LHCN-M2 (cell line): ENCODE measurements around the gene CCDC88C. TPM values are rescaled to one million over a fixed set of nuclear protein-coding genes. Genes with fewer than 3 reads are reported as not detected.

Source experiments
- DNase-seq: peaks from one replicate; pipeline ENCODE4 v3.0.0-alpha.2; 2012; ENCODE audit warnings: low read depth
- total RNA-seq: library from RNA; depleted of rRNA; stranded (reverse); fragments of >200 nt; gene quantifications from 2 replicates; pipeline ENCODE4 v1.2.3, GENCODE V29; 2014

The CCDC88C gene
- total RNA-seq, 1 experiment from 2014 or later: 0.06 TPM

DNA sequence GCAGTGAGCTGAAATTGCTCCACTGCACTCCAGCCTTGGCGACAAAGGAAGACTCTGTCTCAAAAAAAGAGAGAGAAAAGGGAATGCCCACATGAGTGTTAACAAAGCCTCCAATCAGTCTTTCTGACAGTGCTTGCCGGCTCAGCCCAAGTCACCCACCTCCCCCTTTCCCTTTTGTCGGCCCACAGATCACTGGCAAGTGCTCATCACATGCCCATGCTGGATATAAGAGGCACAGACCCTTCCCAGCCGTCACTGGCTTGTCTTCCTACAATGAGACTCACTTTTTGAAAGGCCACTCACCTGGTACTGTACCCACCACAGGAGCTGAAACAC lies 70.8 kb downstream of the CCDC88C start:
- DNase-seq: no peak

DNA sequence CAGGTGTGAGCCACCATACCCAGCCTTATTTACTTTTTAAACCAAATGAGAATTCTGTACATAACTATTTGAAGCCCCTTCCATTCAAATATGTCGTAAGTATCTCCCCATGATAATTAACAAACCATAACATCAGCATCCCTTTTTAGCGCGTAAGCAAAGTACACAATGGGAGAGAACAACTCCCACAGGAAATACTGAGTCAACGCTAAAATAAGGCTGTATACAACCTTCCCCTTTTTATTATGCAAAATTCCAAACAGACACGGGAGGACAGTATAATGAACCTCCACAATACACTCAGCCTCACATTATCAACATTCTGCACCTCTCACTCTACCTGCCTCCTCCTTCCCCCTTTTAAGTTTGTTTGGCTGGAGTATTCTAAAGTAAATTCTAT lies 73.5 kb downstream of the CCDC88C start:
- DNase-seq: no peak

DNA sequence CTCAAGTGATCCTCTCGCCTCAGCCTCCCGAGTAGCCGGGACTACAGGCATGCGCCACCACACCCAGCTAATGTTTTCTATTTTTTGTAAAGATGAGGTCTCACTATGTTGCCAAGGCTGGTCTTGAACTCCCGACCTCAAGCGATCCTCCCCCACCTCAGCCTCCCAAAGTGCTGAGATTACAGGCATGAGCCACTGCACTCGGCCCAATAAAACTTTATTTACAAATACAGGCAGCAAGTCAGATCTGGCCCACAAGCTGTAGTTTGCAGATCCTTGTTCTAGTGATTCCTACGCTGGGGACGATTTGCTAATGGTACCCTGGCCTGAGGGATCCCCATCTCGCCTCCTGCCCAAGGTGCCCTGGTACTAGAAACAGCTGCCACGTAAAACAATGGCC lies 74.6 kb downstream of the CCDC88C start:
- no peak for DNase-seq

DNA sequence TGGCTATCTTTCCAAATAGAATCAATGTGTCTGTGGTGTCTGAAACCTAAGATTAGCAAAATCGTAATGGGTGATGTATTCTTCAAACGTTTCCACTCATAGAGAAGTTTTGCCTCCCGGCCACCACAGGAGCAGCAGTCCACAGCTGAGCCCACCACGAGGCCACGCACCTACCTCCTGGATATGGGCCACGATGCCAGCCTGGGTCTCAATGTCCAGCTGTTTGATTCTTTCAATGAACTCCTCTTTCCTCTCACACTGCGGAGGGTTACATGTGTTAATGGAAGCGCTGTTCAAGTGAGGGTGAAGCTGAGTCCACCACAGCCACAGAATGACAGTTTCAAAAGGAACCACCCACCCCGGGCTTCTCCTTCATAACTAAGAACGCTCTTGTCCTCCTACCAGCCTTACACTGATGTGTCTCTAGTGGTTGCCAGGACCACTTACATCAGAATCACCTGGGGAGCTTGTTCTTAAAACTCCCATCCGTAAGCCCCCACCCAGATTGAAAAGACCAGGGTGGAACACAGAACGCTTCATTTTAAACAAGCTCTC lies 75.3 kb downstream of the CCDC88C start:
- no peak for DNase-seq

DNA sequence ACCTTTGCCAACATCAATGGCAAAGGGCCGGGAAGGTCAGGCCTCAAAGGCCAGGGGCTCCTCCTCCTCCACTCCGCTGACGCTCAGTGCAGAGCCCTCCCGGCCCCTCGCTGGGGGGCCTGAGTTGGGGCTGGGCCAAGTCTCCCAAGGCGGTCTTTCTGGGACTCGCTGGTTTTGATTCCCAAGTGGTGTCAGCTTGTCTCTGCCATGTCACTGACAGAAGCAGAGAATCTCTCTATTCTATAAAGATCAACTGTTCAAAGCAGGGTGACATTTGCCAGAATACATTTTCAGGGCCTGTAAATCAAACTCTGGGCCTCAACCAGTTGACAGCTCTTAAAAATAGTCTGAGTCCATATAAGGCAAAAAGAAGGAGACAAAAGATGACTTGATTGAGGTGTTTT lies 75.9 kb downstream of the CCDC88C start:
- DNase-seq: no peak

DNA sequence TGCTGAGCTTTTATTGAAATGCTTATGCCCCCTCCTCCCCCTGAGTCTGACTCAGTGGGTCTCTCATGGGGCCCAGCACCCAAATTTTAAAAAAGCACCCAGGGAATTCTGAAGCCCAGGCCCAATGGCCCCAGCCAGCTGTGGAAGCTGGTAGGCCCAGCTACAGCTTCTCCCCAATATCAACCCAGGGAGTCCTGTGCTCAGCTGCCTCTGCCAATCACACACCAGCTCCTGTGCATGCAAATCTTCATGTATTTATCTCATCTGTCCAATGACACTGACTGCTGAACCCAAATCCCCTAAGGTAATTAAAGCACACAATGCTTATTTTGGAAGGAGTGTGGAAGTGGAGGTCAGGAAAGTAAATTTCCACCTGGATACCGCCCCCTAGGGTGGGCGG lies 76.3 kb downstream of the CCDC88C start:
- peak; percentile 70 for DNase-seq

DNA sequence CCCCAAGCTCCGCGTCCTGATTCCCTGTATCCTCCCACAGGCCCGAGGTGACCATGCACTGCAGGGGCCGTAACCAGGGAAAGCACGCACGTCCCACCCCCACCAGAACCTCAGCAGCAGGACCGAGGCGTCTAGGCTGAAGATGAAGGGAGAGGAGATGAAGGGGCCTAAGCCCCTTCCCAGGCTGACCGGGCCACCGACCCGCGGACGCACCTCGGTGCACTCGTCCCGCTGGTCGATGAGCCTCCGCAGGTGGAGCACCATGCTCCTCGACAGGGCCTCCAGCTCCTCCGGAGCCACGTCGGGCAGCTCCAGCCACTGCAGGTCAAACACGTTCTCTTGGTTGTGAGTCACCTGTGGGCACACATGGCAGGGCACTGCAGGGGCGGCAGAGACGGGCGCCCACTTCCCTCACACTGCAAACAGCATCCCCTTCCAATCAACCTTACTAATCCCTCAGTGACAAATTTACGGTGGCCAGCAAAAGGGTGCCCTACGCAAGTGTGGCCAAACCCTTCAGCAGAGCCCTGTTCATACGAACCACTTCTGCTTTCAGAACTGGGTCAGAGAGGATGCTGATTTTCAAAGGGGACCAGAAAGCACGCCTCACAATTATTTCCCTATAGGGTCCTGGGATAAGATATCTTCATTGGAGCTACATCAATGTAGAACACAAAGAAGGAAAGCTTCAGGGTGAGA lies 77.8 kb downstream of the CCDC88C start:
- DNase-seq: no peak

DNA sequence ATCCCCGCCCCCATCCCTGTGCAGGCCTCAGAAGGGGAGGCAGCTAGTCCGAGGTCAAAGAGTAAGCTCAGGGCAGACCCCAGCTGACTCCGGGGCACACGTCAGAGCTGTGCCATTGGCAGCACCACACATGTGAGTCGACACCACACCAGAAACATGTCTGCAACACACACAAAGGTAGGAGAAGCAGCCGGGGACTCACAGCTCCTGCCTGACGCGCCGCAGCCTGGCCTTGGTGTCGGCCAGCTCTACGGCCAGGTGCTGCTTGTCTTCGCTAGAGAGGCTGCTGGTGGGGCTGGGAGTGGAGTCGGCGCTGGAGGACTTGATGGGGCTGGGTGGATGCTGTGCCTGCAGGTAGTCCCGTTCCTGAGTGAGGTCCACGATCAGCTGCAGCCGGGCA lies 78.5 kb downstream of the CCDC88C start:
- DNase-seq: no peak

DNA sequence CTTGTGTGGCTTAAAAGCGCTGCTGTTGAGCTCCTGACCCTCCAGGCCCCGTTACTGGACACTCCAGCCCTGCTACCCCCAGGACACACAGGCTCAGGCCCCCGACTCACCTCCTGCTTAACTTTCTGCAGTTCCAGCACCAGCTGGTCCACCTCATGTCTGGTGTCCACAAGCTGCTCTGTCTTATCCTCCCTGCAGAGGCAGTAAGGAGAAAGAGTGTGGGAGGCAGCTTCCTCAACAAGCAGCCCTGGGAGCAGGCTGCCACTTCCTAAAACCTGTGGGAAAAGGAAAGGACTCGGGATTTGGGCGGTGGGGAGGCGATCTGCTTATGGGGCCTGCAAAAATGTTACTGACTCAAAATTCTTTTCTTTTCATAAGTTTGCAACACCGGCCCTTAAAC lies 79.2 kb downstream of the CCDC88C start:
- DNase-seq: no peak

DNA sequence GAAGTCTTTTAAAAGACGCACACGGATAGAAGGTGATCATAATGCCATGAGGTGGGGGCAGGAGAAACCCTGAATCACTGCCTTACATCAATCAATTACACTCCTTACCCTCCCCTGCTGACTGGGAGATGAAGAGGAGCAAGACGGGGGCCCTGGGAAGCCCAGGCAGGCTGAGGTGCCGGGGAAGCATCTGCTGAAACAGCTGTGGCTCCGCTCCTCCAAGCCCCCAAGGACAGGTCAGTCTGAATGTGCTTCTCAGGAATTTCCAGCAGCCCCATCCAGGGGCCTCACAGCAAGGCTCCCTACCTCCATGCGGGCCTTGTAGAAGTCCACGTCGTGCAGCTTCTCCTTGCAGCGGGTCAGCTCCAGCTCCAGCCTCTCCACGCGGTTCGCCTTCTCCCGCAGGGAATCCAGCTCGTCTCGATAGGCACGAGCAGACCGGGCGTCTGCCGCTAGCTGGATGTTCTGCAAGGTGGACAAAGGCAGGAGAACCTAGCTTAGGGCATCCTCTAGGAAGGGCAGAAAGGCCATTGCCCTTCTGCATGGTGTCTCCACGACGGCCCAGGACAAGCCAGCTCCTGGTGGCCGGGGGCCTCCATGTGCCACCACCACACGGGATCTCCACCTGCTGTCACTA lies 79.8 kb downstream of the CCDC88C start:
- no peak for DNase-seq

DNA sequence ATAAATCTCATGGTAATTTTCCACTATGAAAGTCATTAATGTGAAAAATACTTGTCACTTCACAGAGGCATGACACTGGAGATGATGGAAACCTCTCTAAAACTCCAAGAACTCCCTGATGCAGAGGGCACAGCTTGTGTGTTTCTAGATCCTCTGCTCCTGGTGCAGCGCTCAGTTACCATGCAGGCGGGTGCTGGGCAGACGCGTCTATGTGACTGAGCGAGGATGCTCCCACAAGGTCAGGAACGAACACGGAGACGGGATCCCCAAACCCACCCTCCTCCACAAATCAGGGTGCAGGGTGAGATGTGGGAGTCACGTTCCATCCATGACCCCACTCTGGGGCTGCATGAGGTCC lies 81.5 kb downstream of the CCDC88C start:
- DNase-seq: no peak

DNA sequence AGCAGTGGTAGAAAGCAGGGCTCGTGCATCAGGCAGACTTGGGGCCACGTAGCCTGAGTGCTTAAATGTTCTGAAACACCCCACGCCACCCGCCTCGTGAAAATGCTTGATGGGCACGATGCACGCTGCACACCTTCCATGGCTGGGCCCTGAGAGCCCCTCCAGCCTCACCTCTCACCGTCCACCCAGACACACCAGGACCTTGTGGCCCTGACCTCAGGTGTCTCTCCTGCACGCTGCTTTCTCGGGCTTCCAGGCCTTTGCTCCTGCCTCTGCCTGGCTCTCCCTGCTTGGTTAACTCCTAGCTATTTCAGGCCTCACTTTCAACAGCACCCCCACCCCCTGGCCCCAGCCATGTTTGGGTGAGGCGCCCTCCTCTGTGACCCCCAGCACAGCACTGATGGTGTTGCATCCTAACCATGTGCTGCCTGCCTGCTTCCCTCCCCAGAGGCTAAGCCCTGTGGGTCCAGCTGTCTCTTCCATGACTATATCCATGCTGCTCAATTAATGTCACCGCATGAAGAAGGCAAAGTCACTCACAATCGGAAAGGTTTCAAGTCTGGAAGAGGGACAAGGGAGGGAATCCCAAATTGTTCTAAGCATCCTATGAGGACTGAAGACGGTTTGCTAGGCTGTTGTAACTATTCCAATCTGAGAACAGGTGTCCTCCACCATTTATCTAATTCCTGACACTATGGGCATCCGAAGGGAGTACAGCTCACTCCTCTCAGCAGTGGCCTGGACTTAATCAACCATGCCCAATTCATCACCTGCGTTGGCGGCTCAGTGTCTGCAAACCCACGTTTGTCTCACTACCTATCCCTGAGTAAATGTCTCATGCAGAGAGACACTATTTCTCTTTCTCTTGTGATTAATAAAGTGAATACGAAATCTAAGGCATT lies 82.2 kb downstream of the CCDC88C start:
- DNase-seq: no peak

DNA sequence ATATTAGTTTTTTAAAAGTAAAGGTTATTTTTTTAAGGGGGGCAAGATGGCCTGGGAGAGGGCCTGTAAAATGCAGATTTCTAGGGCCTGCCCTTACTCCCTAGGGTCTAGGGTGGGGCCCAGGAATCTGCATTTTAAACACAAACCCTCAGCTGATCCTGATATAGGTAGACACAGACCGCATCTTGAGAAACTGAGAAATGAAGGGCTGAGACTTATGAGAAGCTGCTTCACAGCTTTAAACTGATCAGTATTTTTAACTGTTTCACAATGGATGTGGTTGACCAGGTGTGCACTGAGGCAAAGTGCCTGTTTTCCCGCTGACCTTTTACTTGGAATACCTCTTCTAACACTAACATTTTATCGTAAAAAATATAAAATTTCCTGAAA lies 84.0 kb downstream of the CCDC88C start:
- no peak for DNase-seq

DNA sequence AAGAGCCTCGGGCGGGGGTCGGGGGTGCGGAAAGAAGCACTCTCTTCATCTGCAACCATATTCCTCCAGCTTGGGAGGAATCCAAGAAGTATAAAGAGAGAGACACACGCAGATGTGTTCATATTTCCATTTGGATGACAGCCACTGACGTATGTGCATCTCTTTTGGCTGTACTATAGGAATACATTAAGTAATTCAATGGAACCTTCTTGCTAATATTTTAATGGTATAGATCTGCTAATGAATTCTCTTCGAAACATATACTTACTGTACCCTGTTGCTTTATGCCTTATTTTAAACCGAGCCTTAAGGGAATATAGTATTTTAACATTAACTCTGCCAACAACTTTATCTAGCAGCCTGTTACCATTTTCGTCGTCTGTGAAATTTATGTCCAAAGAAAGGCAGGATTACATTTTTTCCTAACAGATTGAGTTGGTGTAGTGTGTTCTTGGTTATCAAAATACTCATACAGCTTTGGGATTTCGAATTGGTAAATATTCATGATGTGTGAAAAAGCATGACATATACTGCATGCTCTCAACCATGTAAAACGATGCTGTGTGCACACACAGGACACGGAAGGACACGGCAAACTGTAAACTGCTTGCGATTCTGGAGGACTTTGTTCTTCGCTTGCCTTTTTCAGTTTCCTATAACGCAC lies 84.5 kb downstream of the CCDC88C start:
- no peak for DNase-seq

DNA sequence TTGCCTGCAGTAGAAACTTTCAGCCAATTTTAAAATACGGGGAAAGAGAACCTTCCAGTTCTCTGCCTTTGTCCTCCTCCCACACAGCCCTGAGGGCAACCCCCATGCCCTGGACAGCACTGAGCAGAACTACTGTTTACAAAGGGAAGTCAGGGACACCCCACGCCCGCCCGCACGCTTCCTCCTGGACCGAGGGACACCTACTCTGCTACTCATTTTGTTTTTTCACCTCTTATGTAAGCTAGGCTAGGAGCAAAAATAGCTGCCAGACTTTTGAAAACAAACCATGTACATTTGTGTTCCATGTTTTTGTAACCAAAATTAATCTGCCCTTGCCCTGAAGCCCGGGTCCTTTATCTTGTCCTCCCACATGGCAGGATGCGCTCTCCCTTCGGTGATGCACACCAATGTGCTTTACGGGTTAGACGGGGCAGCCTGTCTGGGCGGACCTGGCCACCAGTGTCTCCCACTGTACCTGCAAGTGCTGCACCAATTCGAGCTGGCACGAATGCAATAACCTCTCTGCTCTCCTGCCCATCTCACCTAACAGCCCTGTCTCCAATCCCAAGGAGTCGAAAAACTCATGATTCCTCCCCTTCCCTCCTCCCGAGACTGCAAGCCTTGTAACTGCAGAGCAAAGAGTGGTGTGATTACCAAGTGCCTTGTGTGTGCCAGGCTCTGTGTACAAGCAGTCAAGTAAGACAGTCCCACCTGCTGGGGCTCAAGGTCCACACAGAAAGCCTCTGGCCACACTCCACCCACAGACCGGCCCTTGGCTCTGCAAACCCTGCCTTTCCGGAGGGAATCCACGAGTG lies 85.2 kb downstream of the CCDC88C start:
- no peak for DNase-seq

DNA sequence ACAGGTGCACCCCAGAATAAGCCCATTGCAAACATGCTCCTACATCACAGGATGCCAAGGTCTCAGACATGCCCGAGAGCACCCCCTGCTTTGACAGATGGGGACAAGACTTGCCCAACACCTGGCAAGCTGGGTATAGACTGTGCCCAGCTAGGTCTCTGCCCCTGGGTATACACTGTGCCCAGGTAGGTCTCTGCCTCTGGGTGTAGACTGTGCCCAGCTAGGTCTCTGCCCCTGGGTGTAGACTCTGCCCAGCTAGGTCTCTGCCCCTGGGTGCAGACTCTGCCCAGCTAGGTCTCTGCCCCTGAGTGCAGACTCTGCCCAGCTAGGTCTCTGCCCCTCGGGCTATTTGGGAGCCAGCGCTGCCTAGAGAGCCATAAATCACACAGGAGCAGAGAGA lies 85.9 kb downstream of the CCDC88C start:
- no peak for DNase-seq

DNA sequence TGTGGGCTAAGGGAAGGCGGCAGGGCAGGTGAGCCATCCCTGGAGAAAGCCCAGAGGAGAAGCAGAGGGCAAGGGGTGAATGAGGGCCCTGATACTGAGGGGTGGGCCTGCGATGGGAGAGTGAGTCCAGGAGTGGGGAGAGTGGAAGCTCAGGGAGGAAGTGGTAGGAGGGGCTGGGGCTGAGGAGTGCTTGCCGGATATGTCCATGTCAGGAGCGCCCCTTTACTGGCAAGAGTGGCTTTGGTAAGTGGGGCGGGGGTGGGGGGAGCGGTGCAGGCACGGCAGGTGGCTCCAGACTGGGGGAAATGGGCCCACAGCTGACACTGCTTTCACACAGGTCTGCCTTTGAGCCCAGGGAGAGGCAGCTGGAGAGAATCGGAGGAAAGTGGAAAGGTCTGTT lies 86.8 kb downstream of the CCDC88C start:
- no peak for DNase-seq

DNA sequence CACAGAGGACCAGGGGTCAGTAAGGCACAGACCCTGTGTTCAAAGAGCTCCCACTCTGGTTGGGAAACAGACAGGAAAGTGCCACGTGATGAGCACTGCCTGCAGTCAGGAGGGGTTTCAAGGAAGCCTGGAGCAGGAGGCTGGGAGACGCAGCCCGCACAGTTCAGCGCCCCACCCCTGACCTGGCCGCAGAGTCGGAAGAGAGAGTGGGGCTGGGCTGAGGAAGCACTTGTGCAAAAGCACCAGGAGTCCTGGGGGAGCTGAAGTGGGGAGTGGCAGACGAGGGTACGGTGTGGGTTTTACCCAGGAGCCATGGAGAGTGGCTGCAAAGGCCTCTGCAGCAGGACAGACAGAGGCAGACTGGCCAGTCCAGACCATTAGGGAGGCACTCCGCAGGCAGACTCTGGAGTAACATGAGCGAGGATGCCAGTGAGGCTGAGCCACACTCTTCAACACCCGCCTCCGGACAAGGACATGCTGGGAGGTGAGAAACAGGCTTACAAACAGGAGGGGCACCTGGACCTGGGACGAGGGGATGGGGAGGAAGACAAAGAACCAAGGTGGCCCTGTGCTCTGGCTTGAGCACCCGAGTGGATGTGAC lies 87.4 kb downstream of the CCDC88C start:
- DNase-seq: no peak

DNA sequence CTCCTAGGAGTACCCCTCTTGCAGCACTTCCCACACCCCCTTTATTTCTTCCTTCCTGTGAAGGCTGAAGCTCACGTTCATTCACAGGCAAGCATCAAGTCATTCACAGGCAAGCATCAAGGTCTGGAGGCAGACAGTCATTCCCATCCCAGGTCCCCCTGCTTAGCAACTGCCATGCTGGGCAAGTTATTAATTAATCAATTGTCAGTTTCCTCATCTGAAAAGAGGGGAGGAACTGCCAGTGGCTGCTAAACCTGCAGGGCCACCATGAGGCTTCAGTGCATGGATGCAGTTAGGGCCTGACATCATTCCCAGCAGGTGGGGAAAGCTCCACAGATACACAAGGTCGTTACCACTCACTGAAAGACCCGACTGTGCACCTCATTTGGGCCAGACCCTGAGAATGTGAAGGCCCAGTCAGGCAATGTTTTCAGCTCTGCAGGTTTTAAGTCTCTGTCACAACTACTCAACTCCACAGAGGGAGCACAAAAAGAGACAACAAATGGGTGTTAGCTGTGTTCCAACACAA lies 88.1 kb downstream of the CCDC88C start:
- no peak for DNase-seq

DNA sequence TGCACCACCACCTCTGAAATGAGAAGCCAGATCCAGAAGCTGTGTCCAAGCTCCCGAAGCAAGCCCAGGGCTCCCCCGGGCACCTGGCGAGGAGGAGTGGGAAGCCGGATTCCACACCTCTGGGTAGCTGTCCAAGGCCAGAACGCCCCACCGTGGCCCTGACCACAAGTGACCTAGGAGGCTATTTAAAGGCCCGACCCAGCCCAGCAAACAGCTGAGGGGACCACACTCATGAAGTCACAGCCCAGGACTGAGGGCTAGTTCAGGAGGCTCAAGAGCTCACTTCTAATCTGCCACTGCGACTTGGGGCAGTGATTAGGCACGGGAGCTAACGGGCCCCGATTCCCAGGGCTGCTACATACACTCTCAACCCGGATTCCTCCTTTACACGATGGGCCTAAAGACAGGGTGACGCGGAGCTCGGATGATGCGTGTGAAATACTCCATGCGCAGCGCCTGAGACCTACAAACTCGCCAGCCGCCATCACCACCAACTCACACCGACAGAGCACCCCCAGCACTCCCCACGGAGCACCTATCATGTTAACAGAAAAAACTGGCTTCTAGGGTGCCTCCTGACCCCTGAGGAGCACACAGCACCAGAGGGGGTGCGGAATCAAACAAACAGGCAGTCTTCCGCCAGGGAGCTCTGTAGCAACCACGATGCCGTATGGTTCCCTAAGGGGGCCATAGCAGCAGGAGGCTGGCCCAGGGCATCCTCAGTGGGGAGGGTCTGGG lies 89.1 kb downstream of the CCDC88C start:
- DNase-seq: no peak
